K562 (cell line): ENCODE measurements around the gene GMIP. TPM values are rescaled to one million over a fixed set of nuclear protein-coding genes. Genes with fewer than 3 reads are reported as not detected.
A peak's percentile ranks its signal among the peaks of the same experiment; 100 is the strongest.

ENCODE experiments used
- CC2D1A ChIP-seq: fragments of 450-650 bp; IDR thresholded peaks from 2 replicates; pipeline ENCODE4 v1.6.1; 2017; ENCODE audit warnings: mild to moderate bottlenecking
- CCAR2 ChIP-seq: fragments of 200-400 bp; formaldehyde crosslinking; IDR thresholded peaks from 2 replicates; pipeline ENCODE4 v1.6.1; 2017; ENCODE audit warnings: mild to moderate bottlenecking, low read depth, low read length
- CEBPB ChIP-seq: fragments of 450-650 bp; IDR thresholded peaks from 2 replicates; pipeline ENCODE4 v1.6.1; 2016; ENCODE audit warnings: missing genetic modification characterization, missing compliant biosample characterization
- CHCHD3 ChIP-seq: fragments of 250-450 bp; sonication (Bioruptor Pico); IDR thresholded peaks from 2 replicates; pipeline ENCODE4 v2.1.2; 2022; ENCODE audit warnings: mild to moderate bottlenecking
- E2F6 ChIP-seq, 2 experiments: IDR thresholded peaks; 2 replicates each; pipeline ENCODE4 v1.6.1; 2011; ENCODE audit warnings: borderline replicate concordance in 1 of 2, control low read depth in 1 of 2, low read depth in 1 of 2, low read length in 1 of 2, mild to moderate bottlenecking in 1 of 2, mixed read lengths in 1 of 2, moderate library complexity in 1 of 2; ENCODE audit not compliant: insufficient read depth in 1 of 2, insufficient read length in 1 of 2, poor library complexity in 1 of 2, severe bottlenecking in 1 of 2; ENCODE audit errors: extremely low read depth in 1 of 2
- EP300 ChIP-seq: IDR thresholded peaks from 2 replicates; pipeline ENCODE4 v1.6.1; 2012; ENCODE audit warnings: low read length, improper control_type of control experiment
- HDAC6 ChIP-seq: IDR thresholded peaks from 2 replicates; pipeline ENCODE4 v1.6.1; 2012; ENCODE audit warnings: low read depth, mild to moderate bottlenecking, control low read depth, inconsistent platforms, low read length, moderate library complexity
- HES1 ChIP-seq: fragments of 450-650 bp; IDR thresholded peaks from 2 replicates; pipeline ENCODE4 v1.6.1; 2016; ENCODE audit warnings: low read depth, mild to moderate bottlenecking, moderate library complexity
- LARP7 ChIP-seq: fragments of 450-650 bp; IDR thresholded peaks from 2 replicates; pipeline ENCODE4 v1.6.1; 2016
- MYNN ChIP-seq, 2 experiments: sonication (generic); formaldehyde crosslinking in 1 of 2; IDR thresholded peaks; 2 replicates each; pipeline versions ENCODE4 v1.5.0 to v1.6.1; 2016 to 2020; ENCODE audit warnings: antibody characterized with exemption in 1 of 2, missing genetic modification reagents in 1 of 2
- NEUROD1 ChIP-seq: fragments of 150-350 bp; IDR thresholded peaks from 2 replicates; pipeline ENCODE4 v1.6.1; 2014; ENCODE audit warnings: borderline replicate concordance, low read length, low read depth; ENCODE audit not compliant: partially characterized antibody
- NFATC3 ChIP-seq: fragments of 450-650 bp; IDR thresholded peaks from 2 replicates; pipeline ENCODE4 v1.6.1; 2017; ENCODE audit warnings: mild to moderate bottlenecking
- NR2C1 ChIP-seq, 2 experiments: fragments of 450-650 bp; IDR thresholded peaks; 2 replicates each; pipeline ENCODE4 v1.6.1; 2017; ENCODE audit warnings: mild to moderate bottlenecking in 2 of 2, antibody characterized with exemption in 1 of 2, inconsistent platforms in 1 of 2, missing compliant biosample characterization in 1 of 2, missing genetic modification characterization in 1 of 2
- NR2C2 ChIP-seq, 2 experiments: fragments of 200-800 bp in 1 of 2; sonication (Bioruptor generic) in 1 of 2; sonication (generic) in 1 of 2; formaldehyde crosslinking in 1 of 2; IDR thresholded peaks; 2 replicates each; pipeline versions ENCODE4 v1.6.1 to v1.8.0; 2016 to 2022; ENCODE audit warnings: mild to moderate bottlenecking in 1 of 2, missing compliant biosample characterization in 1 of 2, missing genetic modification characterization in 1 of 2, missing genetic modification reagents in 1 of 2
- PCBP2 ChIP-seq: fragments of 200-400 bp; formaldehyde crosslinking; IDR thresholded peaks from 2 replicates; pipeline ENCODE4 v1.6.1; 2018; ENCODE audit warnings: low read length, low read depth, mild to moderate bottlenecking, moderate library complexity; ENCODE audit not compliant: poor library complexity, severe bottlenecking
- POLR2H ChIP-seq: IDR thresholded peaks from 2 replicates; pipeline ENCODE4 v1.6.1; 2016; ENCODE audit warnings: missing genetic modification characterization, low read depth, mild to moderate bottlenecking, control low read depth, missing compliant biosample characterization, moderate library complexity
- SUPT5H ChIP-seq: fragments of 450-650 bp; IDR thresholded peaks from 2 replicates; pipeline ENCODE4 v1.6.1; 2016
- TRIM24 ChIP-seq, 2 experiments: fragments of 450-650 bp; IDR thresholded peaks; 2 replicates each; pipeline ENCODE4 v1.6.1; 2016
- ZC3H11A ChIP-seq: IDR thresholded peaks from 2 replicates; pipeline ENCODE4 v1.6.1; 2012; ENCODE audit warnings: low read depth, low read length, improper control_type of control experiment
- ZNF282 ChIP-seq: sonication (generic); formaldehyde crosslinking; IDR thresholded peaks from 2 replicates; pipeline ENCODE4 v1.8.1; 2023; ENCODE audit warnings: missing genetic modification reagents
- ZNF699 ChIP-seq: fragments of 250-450 bp; sonication (Bioruptor Pico); IDR thresholded peaks from 2 replicates; pipeline ENCODE4 v1.8.0; 2021; ENCODE audit warnings: mild to moderate bottlenecking, moderate library complexity; ENCODE audit not compliant: insufficient replicate concordance
- ZSCAN32 ChIP-seq: fragments of 450-650 bp; formaldehyde crosslinking; IDR thresholded peaks from 2 replicates; pipeline ENCODE4 v1.4.0; 2020; ENCODE audit warnings: mild to moderate bottlenecking, moderate library complexity
- polyA plus RNA-seq, 8 experiments: library from polyadenylated mRNA; depleted of rRNA in 4 of 8; stranded (reverse) in 5 of 8; unstranded in 3 of 8; fragments of >200 nt; fragmentation: Nextera tagmentation in 2 of 8; fragmentation: Illumina TruSeq in 1 of 8; extraction: Ambion mirVana in 2 of 8; extraction: Trizol in 1 of 8; gene quantifications; 2 replicates each; pipeline versions ENCODE4 v1.2.1 to v1.2.3, GENCODE V29; 2011 to 2014; ENCODE audit warnings: inconsistent platforms in 1 of 8, missing spikeins in 1 of 8
- total RNA-seq, 7 experiments: library from RNA; depleted of rRNA in 6 of 7; stranded (reverse); fragments of >200 nt in 6 of 7; fragmentation: Illumina TruSeq in 2 of 7; extraction: Trizol in 2 of 7; gene quantifications; 2 replicates each; pipeline versions ENCODE4 v1.2.1 to v1.2.3, GENCODE V29; 2011 to 2021; ENCODE audit warnings: low replicate concordance in 1 of 7
- TF ChIP-seq, protein P1 (sequence below): fragments of 200-800 bp; sonication (Bioruptor generic); IDR thresholded peaks from 2 replicates; pipeline ENCODE4 v1.6.1; 2017; ENCODE audit warnings: missing genetic modification characterization, missing compliant biosample characterization
- TF ChIP-seq, protein P2 (sequence below), 2 experiments: fragments of 450-650 bp in 1 of 2; sonication (generic) in 1 of 2; formaldehyde crosslinking in 1 of 2; IDR thresholded peaks in 1 of 2; conservative IDR thresholded peaks in 1 of 2; 2 replicates each; pipeline versions ENCODE4 v1.6.1 to v1.8.1; 2016 to 2023; ENCODE audit warnings: mild to moderate bottlenecking in 2 of 2, moderate library complexity in 2 of 2, inconsistent platforms in 1 of 2, missing genetic modification reagents in 1 of 2

The GMIP gene
- total and polyA plus RNA-seq, 9 of the 15 experiments (the other 6 are each of a cell fraction or from before 2014, with no cell fraction given), result 0.14 to 15.8 (median 3.2) TPM

DNA sequence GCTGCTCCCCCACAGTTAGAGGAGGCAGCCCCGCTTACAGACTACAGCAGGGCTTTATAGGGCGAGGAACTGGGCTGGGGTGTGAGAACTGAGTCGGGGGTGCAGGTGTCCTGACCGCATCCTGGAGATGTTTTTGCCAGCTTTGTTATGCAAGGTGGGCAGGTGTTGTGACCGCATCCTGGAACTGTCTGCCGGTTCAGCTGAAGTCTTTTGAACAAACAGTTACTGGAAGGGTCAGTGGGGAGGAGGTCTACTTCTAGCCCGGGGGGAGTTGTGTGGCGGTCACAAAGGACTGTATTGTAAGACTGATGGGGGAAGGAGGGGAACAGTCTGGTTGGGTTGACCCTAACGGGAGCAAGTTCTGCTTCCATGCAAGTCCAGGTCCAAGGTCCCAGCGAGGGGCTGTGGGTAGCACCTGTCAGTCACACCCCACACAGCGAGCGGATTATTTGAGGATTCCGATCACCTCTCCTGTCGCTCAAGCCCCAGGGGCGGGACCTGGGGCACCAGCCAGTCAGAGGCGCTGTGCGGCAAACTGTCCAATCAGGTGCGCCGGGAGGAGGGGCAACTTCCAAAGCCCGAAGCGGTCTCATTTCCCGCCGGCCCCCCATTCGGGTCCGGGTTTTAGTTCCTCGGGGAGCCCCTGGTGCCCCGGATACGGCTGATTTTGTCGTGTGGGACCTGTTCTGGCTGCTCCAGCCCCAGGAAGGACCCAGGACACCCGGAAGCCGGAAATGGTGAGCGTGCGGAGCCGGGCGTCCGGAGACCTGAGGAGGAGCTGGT is 25.0 kb upstream of the GMIP start, which contains the start of gene ZNF101 (continued):
- TF ChIP-seq HES1 (no peak), CHCHD3 (CRISPR knock-in tag) (no peak), NR2C2 (CRISPR knock-in tag; IDR thresholded peaks at IDR 0.05) (no peak), NR2C2 (tag; IDR thresholded peaks at IDR 0.05) (peak; percentile 75), NFATC3 (no peak), E2F6 (IDR thresholded peaks at IDR 0.05; ENCODE audit: borderline replicate concordance in 1 of 2, extremely low read depth in 1 of 2, insufficient read depth in 1 of 2, insufficient read length in 1 of 2, low read depth in 1 of 2, low read length in 1 of 2, poor library complexity in 1 of 2, severe bottlenecking in 1 of 2) (peak; percentile 44 to 80), ZC3H11A (no peak), CEBPB (no peak), LARP7 (no peak), CCAR2 (no peak), MYNN (IDR thresholded peaks at IDR 0.05) (no peak), MYNN (CRISPR knock-in tag; IDR thresholded peaks at IDR 0.05) (no peak), ZNF699 (no peak), POLR2H (tag) (0 out of 2 replicates have a peak, but pooled peaks have one; percentile 33), ZSCAN32 (CRISPR knock-in tag) (no peak), CC2D1A (no peak), PCBP2 (no peak), NEUROD1 (peak; percentile 81), HDAC6 (no peak), NR2C1 (IDR thresholded peaks at IDR 0.05) (peak; percentile 74; the same call in 1 of the 2 replicates), NR2C1 (tag; IDR thresholded peaks at IDR 0.05) (peak; percentile 77), SUPT5H (peak; percentile 82), ZNF282 (CRISPR knock-in tag) (no peak), TRIM24 (IDR thresholded peaks at IDR 0.05) (peak in 1 of 2 experiments; percentile 44; a peak in 1 of 4 replicates), EP300 (no peak)
- TF ChIP-seq, protein P1, sequence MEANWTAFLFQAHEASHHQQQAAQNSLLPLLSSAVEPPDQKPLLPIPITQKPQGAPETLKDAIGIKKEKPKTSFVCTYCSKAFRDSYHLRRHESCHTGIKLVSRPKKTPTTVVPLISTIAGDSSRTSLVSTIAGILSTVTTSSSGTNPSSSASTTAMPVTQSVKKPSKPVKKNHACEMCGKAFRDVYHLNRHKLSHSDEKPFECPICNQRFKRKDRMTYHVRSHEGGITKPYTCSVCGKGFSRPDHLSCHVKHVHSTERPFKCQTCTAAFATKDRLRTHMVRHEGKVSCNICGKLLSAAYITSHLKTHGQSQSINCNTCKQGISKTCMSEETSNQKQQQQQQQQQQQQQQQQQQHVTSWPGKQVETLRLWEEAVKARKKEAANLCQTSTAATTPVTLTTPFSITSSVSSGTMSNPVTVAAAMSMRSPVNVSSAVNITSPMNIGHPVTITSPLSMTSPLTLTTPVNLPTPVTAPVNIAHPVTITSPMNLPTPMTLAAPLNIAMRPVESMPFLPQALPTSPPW (CRISPR knock-in tag), result peak; percentile 52; the same call in 1 of the 2 replicates
- TF ChIP-seq, protein P2, sequence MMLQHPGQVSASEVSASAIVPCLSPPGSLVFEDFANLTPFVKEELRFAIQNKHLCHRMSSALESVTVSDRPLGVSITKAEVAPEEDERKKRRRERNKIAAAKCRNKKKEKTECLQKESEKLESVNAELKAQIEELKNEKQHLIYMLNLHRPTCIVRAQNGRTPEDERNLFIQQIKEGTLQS (IDR thresholded peaks at IDR 0.05), result no peak
- TF ChIP-seq, protein P2 (CRISPR knock-in tag; conservative IDR thresholded peaks at IDR 0.05), result no peak
